Measurements from ENCODE around the gene SCLY. TPM values are rescaled to one million over a fixed set of nuclear protein-coding genes. Genes with fewer than 3 reads are reported as not detected.

The SCLY gene
- total RNA-seq, 1 experiment from 2014 or later = 28.7 TPM

GRCh38 chr2:238126775-238127164 is 66.0 kb downstream of the SCLY start:
- Histone ChIP-seq H4K20me1 (ENCODE audit: insufficient read depth) (no peaks in the 10 kb centered on the region), H3K9me3 (ENCODE audit: control insufficient read depth in 1 of 2, insufficient read depth in 1 of 2, low read depth in 1 of 2, low read length in 2 of 2) (peaks cover 0 to 10% of the 10 kb centered on the region in 2 experiments; a peak in 1 of 4 replicates), H3K79me2 (ENCODE audit: insufficient read depth, low read length) (no peaks in the 10 kb centered on the region), H3K9me2 (ENCODE audit: insufficient read depth) (no peaks in the 10 kb centered on the region), H2AFZ (ENCODE audit: low read depth, low read length, poor library complexity, severe bottlenecking) (no peak overlapping the region), H3K9ac (ENCODE audit: low read length) (no peak overlapping the region), H3K27ac (ENCODE audit: low read depth, low read length) (no peak overlapping the region), H3K27me3 (ENCODE audit: insufficient read depth, low read length) (no peaks in the 10 kb centered on the region), H3K4me1 (ENCODE audit: control insufficient read depth in 1 of 2, insufficient read depth in 2 of 2, low read length in 2 of 2) (no peaks in the 10 kb centered on the region), H3K4me2 (ENCODE audit: low read length) (no peak overlapping the region), H3K36me3 (ENCODE audit: control insufficient read depth in 1 of 2, insufficient read depth in 2 of 2, low read length in 2 of 2) (no peaks in the 10 kb centered on the region), H3K4me3 (replicated peaks in 1 of 2; ENCODE audit: low read depth in 1 of 2, low read length in 2 of 2) (no peak overlapping the region)
- no TSS peak for BruUV-seq (replicated peaks)
- RAD21 ChIA-PET (ENCODE audit: low non-redundant PET in 1 of 2, low total read pairs in 2 of 2, uncharacterized antibody in 2 of 2, unreplicated experiment in 2 of 2) = no interaction called here
- TF ChIP-seq, protein P1, sequence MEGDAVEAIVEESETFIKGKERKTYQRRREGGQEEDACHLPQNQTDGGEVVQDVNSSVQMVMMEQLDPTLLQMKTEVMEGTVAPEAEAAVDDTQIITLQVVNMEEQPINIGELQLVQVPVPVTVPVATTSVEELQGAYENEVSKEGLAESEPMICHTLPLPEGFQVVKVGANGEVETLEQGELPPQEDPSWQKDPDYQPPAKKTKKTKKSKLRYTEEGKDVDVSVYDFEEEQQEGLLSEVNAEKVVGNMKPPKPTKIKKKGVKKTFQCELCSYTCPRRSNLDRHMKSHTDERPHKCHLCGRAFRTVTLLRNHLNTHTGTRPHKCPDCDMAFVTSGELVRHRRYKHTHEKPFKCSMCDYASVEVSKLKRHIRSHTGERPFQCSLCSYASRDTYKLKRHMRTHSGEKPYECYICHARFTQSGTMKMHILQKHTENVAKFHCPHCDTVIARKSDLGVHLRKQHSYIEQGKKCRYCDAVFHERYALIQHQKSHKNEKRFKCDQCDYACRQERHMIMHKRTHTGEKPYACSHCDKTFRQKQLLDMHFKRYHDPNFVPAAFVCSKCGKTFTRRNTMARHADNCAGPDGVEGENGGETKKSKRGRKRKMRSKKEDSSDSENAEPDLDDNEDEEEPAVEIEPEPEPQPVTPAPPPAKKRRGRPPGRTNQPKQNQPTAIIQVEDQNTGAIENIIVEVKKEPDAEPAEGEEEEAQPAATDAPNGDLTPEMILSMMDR (IDR thresholded peaks at IDR 0.05 in 2 of 3, conservative IDR thresholded peaks at IDR 0.05 in 1 of 3; ENCODE audit: borderline replicate concordance in 1 of 3, insufficient read depth in 1 of 3, low read depth in 2 of 3, low read length in 2 of 3) = no peak
- TF ChIP-seq ELF1 (IDR thresholded peaks at IDR 0.05; ENCODE audit: borderline replicate concordance, low read depth) (no peak), EZH2phosphoT487 (IDR thresholded peaks at IDR 0.05; ENCODE audit: borderline replicate concordance) (no peak), SP1 (IDR thresholded peaks at IDR 0.05; ENCODE audit: low read depth) (no peak)
- TF ChIP-seq, protein P2, sequence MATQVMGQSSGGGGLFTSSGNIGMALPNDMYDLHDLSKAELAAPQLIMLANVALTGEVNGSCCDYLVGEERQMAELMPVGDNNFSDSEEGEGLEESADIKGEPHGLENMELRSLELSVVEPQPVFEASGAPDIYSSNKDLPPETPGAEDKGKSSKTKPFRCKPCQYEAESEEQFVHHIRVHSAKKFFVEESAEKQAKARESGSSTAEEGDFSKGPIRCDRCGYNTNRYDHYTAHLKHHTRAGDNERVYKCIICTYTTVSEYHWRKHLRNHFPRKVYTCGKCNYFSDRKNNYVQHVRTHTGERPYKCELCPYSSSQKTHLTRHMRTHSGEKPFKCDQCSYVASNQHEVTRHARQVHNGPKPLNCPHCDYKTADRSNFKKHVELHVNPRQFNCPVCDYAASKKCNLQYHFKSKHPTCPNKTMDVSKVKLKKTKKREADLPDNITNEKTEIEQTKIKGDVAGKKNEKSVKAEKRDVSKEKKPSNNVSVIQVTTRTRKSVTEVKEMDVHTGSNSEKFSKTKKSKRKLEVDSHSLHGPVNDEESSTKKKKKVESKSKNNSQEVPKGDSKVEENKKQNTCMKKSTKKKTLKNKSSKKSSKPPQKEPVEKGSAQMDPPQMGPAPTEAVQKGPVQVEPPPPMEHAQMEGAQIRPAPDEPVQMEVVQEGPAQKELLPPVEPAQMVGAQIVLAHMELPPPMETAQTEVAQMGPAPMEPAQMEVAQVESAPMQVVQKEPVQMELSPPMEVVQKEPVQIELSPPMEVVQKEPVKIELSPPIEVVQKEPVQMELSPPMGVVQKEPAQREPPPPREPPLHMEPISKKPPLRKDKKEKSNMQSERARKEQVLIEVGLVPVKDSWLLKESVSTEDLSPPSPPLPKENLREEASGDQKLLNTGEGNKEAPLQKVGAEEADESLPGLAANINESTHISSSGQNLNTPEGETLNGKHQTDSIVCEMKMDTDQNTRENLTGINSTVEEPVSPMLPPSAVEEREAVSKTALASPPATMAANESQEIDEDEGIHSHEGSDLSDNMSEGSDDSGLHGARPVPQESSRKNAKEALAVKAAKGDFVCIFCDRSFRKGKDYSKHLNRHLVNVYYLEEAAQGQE (IDR thresholded peaks at IDR 0.05; ENCODE audit: low read depth) = no peak
- CTCF ChIA-PET = no interaction called here
- DNase-seq (ENCODE audit: low read depth, low spot score) = no peak
- POLR2A ChIA-PET = no interaction called here
- intact Hi-C loops (cut with micrococcal nuclease) = no loop called here
- ATAC-seq = no peak
